Astrocyte of the spinal cord (primary cell): ENCODE results near the gene CACNA1E.

Experiments used
- DNase-seq: peaks from one replicate; pipeline ENCODE4 v3.0.0; 2011; ENCODE audit warnings: low read depth, low spot score
- H3K4me3 ChIP-seq: 2 replicates; pipeline ENCODE4 v1.5.1; 2011; ENCODE audit warnings: low read depth, mild to moderate bottlenecking, low read length, moderate library complexity
- in situ Hi-C: cut with HindIII; loops from 2 replicates; pipeline ENCODE4 v1.10.0; 2017; ENCODE audit warnings: low sequenced_read_pairs
- TF ChIP-seq, protein P1 (sequence below): IDR thresholded peaks from 2 replicates; pipeline ENCODE4 v1.5.1; 2012; ENCODE audit warnings: low read depth, mild to moderate bottlenecking, low read length, inconsistent platforms

Gene CACNA1E

DNA sequence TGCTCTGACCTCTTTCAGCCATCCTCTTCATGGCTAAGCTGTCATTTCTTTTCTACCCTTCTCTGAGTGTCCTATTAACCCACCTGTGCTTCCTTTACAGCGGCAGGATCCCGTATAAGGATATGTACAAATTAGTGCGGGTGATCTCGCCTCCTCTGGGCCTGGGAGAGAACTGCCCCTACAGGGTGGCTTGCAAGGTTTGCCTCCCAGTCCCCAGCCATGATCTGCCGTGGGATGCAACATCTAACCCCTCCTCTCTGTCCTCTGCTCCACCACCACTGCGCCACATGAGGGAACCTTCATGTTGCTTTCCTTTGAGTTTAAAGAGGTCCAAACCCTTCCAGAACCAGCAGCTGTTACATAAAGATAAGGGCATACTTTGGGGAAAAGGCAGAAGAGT, 296.0 kb downstream of the CACNA1E start:
- H3K4me3 ChIP-seq: no peak overlapping the region
- no peak for DNase-seq
- in situ Hi-C loops: no loop called here
- TF ChIP-seq, protein P1, sequence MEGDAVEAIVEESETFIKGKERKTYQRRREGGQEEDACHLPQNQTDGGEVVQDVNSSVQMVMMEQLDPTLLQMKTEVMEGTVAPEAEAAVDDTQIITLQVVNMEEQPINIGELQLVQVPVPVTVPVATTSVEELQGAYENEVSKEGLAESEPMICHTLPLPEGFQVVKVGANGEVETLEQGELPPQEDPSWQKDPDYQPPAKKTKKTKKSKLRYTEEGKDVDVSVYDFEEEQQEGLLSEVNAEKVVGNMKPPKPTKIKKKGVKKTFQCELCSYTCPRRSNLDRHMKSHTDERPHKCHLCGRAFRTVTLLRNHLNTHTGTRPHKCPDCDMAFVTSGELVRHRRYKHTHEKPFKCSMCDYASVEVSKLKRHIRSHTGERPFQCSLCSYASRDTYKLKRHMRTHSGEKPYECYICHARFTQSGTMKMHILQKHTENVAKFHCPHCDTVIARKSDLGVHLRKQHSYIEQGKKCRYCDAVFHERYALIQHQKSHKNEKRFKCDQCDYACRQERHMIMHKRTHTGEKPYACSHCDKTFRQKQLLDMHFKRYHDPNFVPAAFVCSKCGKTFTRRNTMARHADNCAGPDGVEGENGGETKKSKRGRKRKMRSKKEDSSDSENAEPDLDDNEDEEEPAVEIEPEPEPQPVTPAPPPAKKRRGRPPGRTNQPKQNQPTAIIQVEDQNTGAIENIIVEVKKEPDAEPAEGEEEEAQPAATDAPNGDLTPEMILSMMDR: no peak

DNA sequence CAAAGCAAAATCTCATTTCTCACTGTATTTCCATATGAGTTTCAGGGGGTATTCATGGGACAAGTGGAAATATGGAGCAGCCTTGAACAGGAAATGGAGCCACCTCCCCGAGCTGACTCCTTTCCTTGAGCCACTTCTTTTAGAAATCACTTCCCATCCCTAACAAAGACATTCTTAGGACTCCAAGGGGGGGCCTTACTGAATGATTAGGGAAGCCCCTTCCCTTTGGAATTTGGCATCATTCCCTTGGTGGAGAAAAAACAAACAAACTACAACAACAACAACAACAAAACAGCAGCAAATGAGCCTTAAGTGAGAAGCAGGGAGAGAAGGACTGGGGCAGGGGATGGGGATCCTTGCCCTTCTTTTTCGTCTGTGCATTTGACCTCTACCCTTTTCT, 299.9 kb downstream of the CACNA1E start:
- H3K4me3 ChIP-seq: no peak overlapping the region
- TF ChIP-seq, protein P1: no peak
- in situ Hi-C loops: no loop called here
- no peak for DNase-seq

- in situ Hi-C loops: no loop called here
- TF ChIP-seq, protein P1: no peak
- no peak for DNase-seq
- H3K4me3 ChIP-seq: no peak overlapping the region
Observed at GRCh38 chr1:181784039-181784683, 300.8 kb downstream of the CACNA1E start.

DNA sequence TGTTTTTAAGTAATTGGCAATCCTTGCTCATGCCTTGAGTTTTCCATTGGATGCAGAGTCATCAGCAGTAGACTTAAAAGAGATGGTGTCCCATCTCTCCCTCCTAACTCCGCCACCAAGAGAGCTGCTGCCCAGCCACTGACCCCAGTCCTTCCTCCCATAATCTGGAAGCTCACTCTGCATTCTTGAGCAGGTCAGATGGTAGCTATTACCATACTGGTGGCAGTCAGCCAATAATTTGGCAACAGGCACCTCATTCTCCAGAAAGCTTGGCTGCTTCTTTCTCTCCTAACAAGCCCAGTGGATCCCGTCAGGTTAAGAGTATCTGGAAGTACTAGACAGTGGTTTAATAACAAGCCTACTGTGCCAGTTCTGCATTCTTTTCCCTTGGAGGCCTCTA, 306.1 kb downstream of the CACNA1E start:
- DNase-seq: no peak
- TF ChIP-seq, protein P1: no peak
- in situ Hi-C loops: no loop called here

DNA sequence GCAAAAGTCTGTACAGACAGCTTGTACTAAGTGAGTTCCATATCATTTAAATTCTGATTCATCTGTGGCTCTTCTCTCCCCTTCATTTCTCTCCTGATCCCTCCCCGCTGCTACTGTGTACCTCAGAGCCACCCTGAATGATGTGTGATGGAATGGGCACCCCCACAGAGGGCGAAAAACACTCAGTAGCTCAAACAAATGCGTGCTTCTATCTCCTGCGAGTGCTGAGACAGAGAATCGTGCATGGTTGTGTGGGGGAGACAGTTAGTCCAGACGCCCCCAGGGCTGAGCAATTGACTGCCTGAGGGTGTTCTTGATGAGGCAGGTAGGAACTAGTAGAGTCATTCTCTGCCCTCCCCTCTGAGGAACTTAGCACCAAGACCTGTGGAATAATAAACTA, 308.4 kb downstream of the CACNA1E start:
- TF ChIP-seq, protein P1: no peak
- in situ Hi-C loops: no loop called here
- DNase-seq: no peak
- H3K4me3 ChIP-seq: no peak overlapping the region

More for the DNA sequence above, 306.1 kb downstream of the CACNA1E start:
- no peak overlapping the region for H3K4me3 ChIP-seq

GRCh38 chr1:181793831-181794230, 310.5 kb downstream of the CACNA1E start:
- TF ChIP-seq, protein P1: no peak
- H3K4me3 ChIP-seq: no peak overlapping the region
- DNase-seq: no peak
- in situ Hi-C loops: no loop called here
